HG03066 (cell line): ENCODE data around the gene FBRSL1.
"Not testable (repeated sequence)": the region's sequence is repeated elsewhere in the genome, so short reads cannot be mapped to it uniquely, and the experiment has no call there.

ENCODE experiments used
- ATAC-seq: cut with Tn5 transposase; IDR thresholded peaks from one replicate; pipeline ENCODE4 v1.9.1; 2021; ENCODE audit warnings: low read depth; ENCODE audit not compliant: unreplicated experiment

Gene FBRSL1

GRCh38 chr12:132522592-132523380 is 32.8 kb downstream of the FBRSL1 start:
- ATAC-seq, result no peak

GRCh38 chr12:132523576-132524331 is 33.8 kb downstream of the FBRSL1 start:
- peak; percentile 86 for ATAC-seq

GRCh38 chr12:132524405-132524804 is 34.5 kb downstream of the FBRSL1 start:
- ATAC-seq, result no peak

DNA sequence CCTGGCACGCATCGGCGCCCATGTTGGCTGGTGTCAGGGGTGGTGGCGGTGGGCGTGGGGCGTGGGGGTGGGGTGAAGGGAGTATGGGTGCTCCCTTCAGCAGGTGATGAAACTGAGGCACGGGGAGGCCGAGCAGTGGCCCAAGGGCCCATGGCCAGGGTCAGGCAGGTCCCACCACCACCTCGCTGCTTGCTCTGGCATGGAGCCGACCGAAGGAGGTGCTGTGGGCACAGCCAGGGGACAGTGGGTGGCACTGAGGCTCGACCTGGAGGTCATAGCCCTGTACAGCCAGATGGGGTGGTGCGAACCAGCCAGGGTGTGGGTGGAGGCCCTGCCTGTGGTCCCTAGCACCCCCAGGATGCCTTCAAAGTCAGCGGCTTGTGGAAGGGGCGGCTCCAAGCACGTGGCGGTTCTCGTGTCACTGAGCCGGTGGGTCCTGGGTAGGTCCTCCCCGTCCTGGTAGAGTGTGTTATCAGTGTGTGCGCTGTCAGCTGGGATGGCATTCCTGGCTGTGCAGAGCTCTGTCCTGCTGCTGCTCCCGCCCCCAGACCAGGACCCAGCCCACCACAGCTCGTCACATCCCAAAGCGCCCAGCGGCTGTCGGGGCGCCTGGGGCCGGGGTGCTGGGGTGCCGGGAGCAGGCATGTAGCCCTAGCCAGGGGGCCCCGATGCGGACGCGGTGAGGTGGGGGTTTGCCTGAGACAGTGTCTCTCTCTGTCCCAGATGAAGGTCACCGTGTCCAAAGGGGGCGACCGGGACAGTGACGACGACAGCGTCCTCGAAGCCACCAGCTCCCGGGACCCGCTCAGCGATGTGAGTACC is 35.3 kb downstream of the FBRSL1 start:
- ATAC-seq, result no peak

DNA sequence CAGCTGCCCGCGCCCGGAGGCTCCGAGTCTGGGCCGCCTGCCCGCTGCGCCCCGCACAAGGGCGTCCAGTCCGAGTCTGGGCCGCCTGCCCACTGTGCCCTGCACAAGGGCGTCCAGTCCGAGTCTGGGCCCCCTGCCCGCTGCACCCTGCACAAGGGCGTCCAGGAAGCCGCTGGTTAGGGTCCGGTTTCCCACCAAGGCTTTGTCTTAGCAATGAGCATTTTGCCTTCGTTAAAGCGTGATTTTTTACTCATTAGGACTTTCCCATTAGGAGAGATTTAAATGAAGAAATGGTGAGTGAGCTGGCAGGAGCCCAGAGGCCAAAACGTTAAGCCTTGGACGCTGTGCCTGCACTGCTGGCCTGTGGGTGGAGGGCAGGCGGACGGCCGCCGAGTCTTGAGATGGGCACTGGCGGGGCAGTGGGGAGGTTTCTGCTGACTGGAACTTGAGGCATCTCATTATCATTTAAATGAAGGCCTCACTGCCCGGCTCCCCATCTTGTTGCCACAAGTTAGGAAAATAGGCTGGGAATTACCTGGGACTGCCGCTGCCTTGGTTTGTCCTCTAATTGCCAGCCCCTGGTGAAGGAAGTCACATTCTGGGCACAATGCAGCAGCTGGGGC is 36.0 kb downstream of the FBRSL1 start:
- ATAC-seq, result no peak

GRCh38 chr12:132527186-132527882 is 37.4 kb downstream of the FBRSL1 start:
- ATAC-seq, result no peak

GRCh38 chr12:132527883-132528264 is 37.9 kb downstream of the FBRSL1 start:
- ATAC-seq, result no peak

DNA sequence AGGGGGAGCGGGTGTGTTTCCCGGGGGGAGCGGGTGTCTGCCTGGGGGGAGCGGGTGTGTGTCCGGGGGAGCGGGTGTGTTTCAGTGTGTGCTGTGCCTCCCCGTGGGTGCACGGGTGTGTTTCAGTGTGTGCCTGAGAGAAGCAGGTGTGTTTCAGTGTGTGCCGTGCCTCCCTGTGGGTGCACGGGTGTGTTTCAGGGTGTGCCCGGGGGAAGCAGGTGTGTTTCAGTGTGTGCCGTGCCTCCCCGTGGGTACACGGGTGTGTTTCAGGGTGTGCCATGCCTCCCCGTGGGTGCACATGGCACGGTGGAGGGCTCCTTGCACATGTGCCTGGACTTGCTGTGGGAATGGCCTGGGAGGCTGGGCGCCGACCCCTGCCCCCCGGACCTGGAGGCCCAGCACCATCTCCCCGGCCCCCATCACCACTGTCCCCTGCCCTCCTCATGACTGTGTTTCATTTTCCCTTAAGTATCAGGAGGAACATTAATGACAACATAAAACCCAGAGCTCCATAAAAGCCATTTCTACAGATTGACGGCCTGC is 38.7 kb downstream of the FBRSL1 start:
- ATAC-seq, result no peak

DNA sequence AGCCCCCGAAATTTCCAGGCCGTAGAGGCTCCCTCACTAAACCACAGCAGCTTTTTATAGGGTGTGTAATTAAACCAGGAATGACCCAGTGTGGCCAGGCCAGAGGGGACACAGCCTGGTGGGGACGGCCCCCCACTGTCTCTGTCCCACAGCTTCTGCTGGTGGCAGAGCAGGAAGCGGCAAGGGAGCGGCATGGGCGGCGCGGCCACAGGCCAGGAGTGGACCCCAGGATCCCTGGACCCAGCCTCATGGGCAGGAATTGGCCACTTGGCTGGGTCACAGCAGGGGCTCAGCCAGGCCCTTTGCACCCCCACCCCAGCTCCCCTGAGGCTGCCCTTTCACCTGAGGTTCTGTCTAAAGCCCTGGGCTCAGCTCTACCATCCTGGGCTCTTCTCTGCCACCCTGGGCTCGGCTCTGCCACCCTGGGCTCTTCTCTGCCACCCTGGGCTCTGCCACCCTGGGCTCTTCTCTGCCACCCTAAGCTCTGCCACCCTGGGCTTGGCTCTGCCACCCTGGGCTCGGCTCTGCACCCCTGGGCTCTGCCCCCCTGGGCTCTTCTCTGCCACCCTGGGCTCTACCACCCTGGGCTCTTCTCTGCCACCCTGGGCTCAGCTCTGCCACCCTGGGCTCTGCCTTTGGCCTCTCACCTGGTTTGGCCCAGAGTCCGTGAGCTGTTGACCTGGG is 39.3 kb downstream of the FBRSL1 start:
- no peak for ATAC-seq

DNA sequence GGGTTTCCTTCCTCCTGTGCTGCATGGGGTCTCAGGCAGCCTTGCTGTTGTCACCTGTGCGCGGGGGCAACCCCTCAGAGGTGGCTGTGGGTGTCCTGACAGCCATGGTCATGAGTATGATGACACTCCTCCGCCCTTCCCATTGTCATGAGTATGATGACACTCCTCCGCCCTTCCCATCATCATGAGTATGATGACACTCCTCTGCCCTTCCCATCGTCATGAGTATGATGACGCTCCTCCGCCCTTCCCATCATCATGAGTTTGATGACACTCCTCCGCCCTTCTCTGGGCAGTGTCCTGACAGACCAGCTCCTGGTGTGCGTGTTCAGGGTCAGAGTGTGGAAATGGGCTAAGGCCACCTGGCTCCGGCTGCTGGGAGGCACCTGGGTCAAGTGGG is 40.0 kb downstream of the FBRSL1 start:
- no peak for ATAC-seq

GRCh38 chr12:132530447-132530846 is 40.5 kb downstream of the FBRSL1 start:
- ATAC-seq, result no peak

- no peak for ATAC-seq
These were observed 40.9 kb downstream of the FBRSL1 start for GRCh38 chr12:132530851-132531250.

GRCh38 chr12:132532711-132533583 is 43.0 kb downstream of the FBRSL1 start:
- ATAC-seq, result not testable (repeated sequence)

DNA sequence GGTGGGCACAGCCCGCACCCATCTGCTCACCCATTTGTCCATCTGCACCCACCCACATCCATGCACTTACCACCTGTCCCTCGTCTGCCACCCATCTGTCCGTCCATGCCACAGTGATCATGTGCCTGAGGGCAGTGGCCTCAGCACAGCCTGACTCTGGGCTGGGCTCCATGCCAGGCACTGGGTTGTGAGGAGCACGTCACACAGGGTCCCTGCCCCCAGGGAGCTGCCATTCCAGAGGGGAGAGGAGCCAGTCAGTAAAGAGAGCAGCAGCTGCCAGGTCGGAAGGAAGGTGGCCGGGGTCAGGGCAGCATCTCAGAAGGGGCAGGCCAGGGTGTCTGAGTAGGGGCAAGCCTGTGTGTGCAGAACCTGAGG is 43.6 kb downstream of the FBRSL1 start:
- no peak for ATAC-seq

GRCh38 chr12:132534076-132534475 is 44.1 kb downstream of the FBRSL1 start:
- ATAC-seq, result no peak

GRCh38 chr12:132535019-132535418 is 45.1 kb downstream of the FBRSL1 start:
- no peak for ATAC-seq

DNA sequence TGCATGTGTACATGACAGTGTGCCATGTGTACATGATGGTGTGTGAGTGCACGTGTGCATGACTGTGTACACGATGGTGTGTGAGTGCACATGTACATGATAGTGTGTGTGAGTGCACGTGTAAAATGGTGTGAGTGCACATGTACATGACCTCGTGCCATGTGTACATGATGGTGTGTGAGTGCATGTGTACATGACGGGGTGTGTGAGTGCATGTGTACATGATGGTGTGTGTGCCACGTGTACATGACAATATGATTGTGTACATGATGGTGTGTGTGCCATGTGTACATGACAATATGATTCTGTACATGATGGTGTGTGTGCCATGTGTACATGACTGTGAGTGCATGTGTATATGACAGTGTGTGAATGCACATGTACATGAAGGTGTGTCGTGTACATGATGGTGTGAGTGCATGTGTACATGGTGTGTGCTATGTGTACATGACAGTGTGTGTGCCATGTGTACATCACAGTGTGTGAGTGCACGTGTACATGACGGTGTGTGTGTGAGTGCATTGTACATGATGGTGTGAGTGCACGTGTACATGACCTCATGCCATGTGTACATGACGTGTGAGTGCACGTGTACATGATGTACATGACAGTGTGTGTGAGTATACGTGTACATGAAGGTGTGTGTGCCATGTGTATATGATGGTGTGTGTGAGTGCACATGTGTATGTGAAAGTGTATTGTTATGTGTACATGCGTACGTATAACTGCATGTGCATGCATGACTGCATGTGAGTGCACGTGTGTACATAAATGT is 46.3 kb downstream of the FBRSL1 start:
- ATAC-seq, result no peak

DNA sequence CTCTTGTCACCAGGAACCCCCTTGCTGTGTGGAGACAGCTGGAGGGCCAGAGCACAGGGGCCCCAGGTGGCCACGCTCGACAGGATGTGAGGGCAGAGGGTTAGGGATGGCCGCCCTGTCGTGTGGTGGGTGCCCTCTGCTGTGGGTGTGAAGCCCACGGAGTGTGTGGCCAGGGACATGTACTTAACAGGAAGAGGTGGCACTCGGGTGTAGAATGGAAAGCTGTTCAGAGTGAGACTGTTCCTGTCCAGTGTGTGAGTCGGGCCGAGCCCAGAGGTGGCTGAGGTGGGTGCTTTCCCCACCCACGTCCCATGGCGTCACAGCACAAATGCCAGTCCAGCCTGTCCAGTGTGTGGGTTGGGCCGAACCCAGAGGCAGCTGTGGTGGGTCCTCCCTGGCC is 47.1 kb downstream of the FBRSL1 start:
- ATAC-seq, result no peak
